CD4-positive, alpha-beta memory T cell (primary cell): ENCODE measurements around the gene ARFGAP3. TPM values are rescaled to one million over a fixed set of nuclear protein-coding genes. Genes with fewer than 3 reads are reported as not detected.

Experiments used
- CTCF ChIA-PET: fragments of 350-600 bp; sonication (Branson Sonifier 250); formaldehyde crosslinking; loops from one replicate; lab custom pipeline; 2021; ENCODE audit warnings: inconsistent platforms; ENCODE audit not compliant: partially characterized antibody; lab: Charles Lee
- POLR2A ChIA-PET: fragments of 350-600 bp; sonication (Branson Sonifier 250); formaldehyde crosslinking; loops from one replicate; lab custom pipeline; 2021; ENCODE audit not compliant: partially characterized antibody; lab: Charles Lee
- DNase-seq, 5 donors: peaks; one replicate each; pipeline versions ENCODE4 v3.0.0 to v3.0.0-alpha.2; 2020 to 2022; ENCODE audit warnings: mixed read lengths in 1 of 5
- H3K27ac ChIP-seq: one replicate; pipeline ENCODE4 v1.7.0; 2013; ENCODE audit warnings: low read depth, low read length
- H3K27me3 ChIP-seq: 2 replicates; pipeline ENCODE4 v1.7.0; 2013; ENCODE audit warnings: mild to moderate bottlenecking, low read length, moderate library complexity; ENCODE audit not compliant: insufficient read depth
- H3K36me3 ChIP-seq: 2 replicates; pipeline ENCODE4 v1.7.0; 2013; ENCODE audit warnings: mild to moderate bottlenecking, low read length, moderate library complexity; ENCODE audit not compliant: insufficient read depth
- H3K4me1 ChIP-seq: 2 replicates; pipeline ENCODE4 v1.7.0; 2013; ENCODE audit warnings: mild to moderate bottlenecking, low read length, moderate library complexity; ENCODE audit not compliant: insufficient read depth
- H3K4me3 ChIP-seq, 2 donors: one replicate each; pipeline ENCODE4 v1.7.0; 2013; ENCODE audit warnings: low read length in 2 of 2, mild to moderate bottlenecking in 1 of 2
- H3K9me3 ChIP-seq, 2 donors: one replicate each; pipeline ENCODE4 v1.7.0; 2013; ENCODE audit warnings: low read length in 2 of 2, control low read depth in 1 of 2; ENCODE audit not compliant: control insufficient read depth in 1 of 2
- H3K27ac Mint-ChIP-seq, 7 donors: one replicate each; pipeline ENCODE4 v1.8.0; 2020 to 2021; ENCODE audit warnings: mixed read lengths in 7 of 7, mild to moderate bottlenecking in 6 of 7, inconsistent platforms in 3 of 7, moderate library complexity in 3 of 7
- H3K27me3 Mint-ChIP-seq, 2 donors: one replicate each; pipeline ENCODE4 v1.8.0; 2020 to 2021; ENCODE audit warnings: mixed read lengths in 2 of 2
- H3K36me3 Mint-ChIP-seq, 2 donors: one replicate each; pipeline ENCODE4 v1.8.0; 2020 to 2021; ENCODE audit warnings: mixed read lengths in 2 of 2, inconsistent platforms in 1 of 2, mild to moderate bottlenecking in 1 of 2
- H3K4me1 Mint-ChIP-seq, 4 donors: one replicate each; pipeline ENCODE4 v1.8.0; 2020 to 2021; ENCODE audit warnings: mixed read lengths in 4 of 4, mild to moderate bottlenecking in 1 of 4
- H3K4me3 Mint-ChIP-seq, 8 donors: one replicate each; pipeline ENCODE4 v1.8.0; 2020 to 2021; ENCODE audit warnings: mixed read lengths in 8 of 8, mild to moderate bottlenecking in 7 of 8, moderate library complexity in 6 of 8, inconsistent platforms in 3 of 8
- H3K9me3 Mint-ChIP-seq, 8 donors: one replicate each; pipeline ENCODE4 v1.8.0; 2020 to 2021; ENCODE audit warnings: mixed read lengths in 8 of 8, mild to moderate bottlenecking in 5 of 8, inconsistent platforms in 3 of 8, moderate library complexity in 1 of 8
- intact Hi-C: fragments of 100-400 bp; cut with micrococcal nuclease; formaldehyde crosslinking; loops from one replicate; pipeline ENCODE4 v1.15.1; 2023
- polyA plus RNA-seq, 2 donors: library from polyadenylated mRNA; unstranded; fragments of 300-500 nt; fragmentation: Illumina TruSeq; gene quantifications; one replicate each; pipeline ENCODE4 v1.2.3, GENCODE V29; 2021
- total RNA-seq, 2 experiments: library from RNA; stranded (reverse); gene quantifications; one replicate each; pipeline ENCODE4 v1.2.3, GENCODE V29; 2021

ARFGAP3 gene
- total and polyA plus RNA-seq, 4 experiments from 2014 or later: 38.4 to 49.0 (median 45.2) TPM

GRCh38 chr22:42871146-42872050 lies 14.3 kb upstream of the ARFGAP3 start:
- Mint-ChIP-seq H3K27me3 (no peaks in the 10 kb centered on the region), H3K4me3 (peak overlapping the region in 1 of 8 donors; percentile 50), H3K9me3 (no peaks in the 10 kb centered on the region), H3K4me1 (peaks cover 0 to 3% (median under 1%) of the 10 kb centered on the region in 4 donors), H3K36me3 (peaks cover 13 to 48% of the 10 kb centered on the region in 2 donors), H3K27ac (no peak overlapping the region)
- Histone ChIP-seq H3K9me3 (no peaks in the 10 kb centered on the region), H3K4me1 (no peaks in the 10 kb centered on the region), H3K27me3 (no peaks in the 10 kb centered on the region), H3K4me3 (no peak overlapping the region), H3K27ac (no peak overlapping the region), H3K36me3 (peaks cover 29% of the 10 kb centered on the region)
- CTCF ChIA-PET: interaction anchor here (1.5 to 1.6 kb wide), 2 partner anchors 11 to 75 kb away, joined by 3 to 4 read pairs; no protein-coding TSS in a partner anchor
- no peak for DNase-seq
- intact Hi-C loops: no loop called here
- POLR2A ChIA-PET: interaction anchor here (1.2 kb wide), 1 partner anchor 14 kb away, joined by 3 read pairs; the partner anchor contains the start of gene ARFGAP3

- DNase-seq: no peak
- H3K4me3 ChIP-seq: no peak overlapping the region
- peaks cover 24% of the 10 kb centered on the region for H3K36me3 ChIP-seq
- Mint-ChIP-seq H3K4me3 (no peak overlapping the region), H3K27me3 (no peaks in the 10 kb centered on the region), H3K36me3 (peaks cover 9 to 33% of the 10 kb centered on the region in 2 donors), H3K27ac (no peak overlapping the region), H3K9me3 (no peaks in the 10 kb centered on the region), H3K4me1 (peaks cover 0 to 3% (median under 1%) of the 10 kb centered on the region in 4 donors)
- POLR2A ChIA-PET: no interaction called here
- H3K9me3 ChIP-seq: no peaks in the 10 kb centered on the region
- intact Hi-C loops: loop anchor here (5.0 kb wide), 1 partner anchor 162 kb away; no protein-coding TSS in a partner anchor
- CTCF ChIA-PET: no interaction called here
- H3K27ac ChIP-seq: no peak overlapping the region
- H3K27me3 ChIP-seq: no peaks in the 10 kb centered on the region
- H3K4me1 ChIP-seq: no peaks in the 10 kb centered on the region
Observed at GRCh38 chr22:42869888-42870480, 12.9 kb upstream of the ARFGAP3 start.

GRCh38 chr22:42869463-42869862 lies 12.4 kb upstream of the ARFGAP3 start:
- H3K27ac Mint-ChIP-seq: no peak overlapping the region

GRCh38 chr22:42868751-42869251 lies 11.7 kb upstream of the ARFGAP3 start:
- no peaks in the 10 kb centered on the region for H3K27me3 ChIP-seq
- H3K36me3 ChIP-seq: peaks cover 24% of the 10 kb centered on the region
- H3K27ac ChIP-seq: no peak overlapping the region
- ChIA-PET POLR2A (no interaction called here), CTCF (interaction anchor here (1.0 to 3.7 kb wide), 9 partner anchors 9 to 224 kb away, joined by 3 to 35 read pairs (median 7); partner anchors contain the start of gene ARFGAP3)
- Mint-ChIP-seq H3K4me3 (no peak overlapping the region), H3K27ac (no peak overlapping the region), H3K27me3 (no peaks in the 10 kb centered on the region), H3K36me3 (peaks cover 9 to 26% of the 10 kb centered on the region in 2 donors), H3K9me3 (no peaks in the 10 kb centered on the region), H3K4me1 (peaks cover under 1 to 3% (median under 1%) of the 10 kb centered on the region in 4 donors)
- intact Hi-C loops: loop anchor here (5.0 kb wide), 1 partner anchor 164 kb away; no protein-coding TSS in a partner anchor
- H3K4me3 ChIP-seq: no peak overlapping the region
- DNase-seq: no peak
- H3K9me3 ChIP-seq: no peaks in the 10 kb centered on the region
- H3K4me1 ChIP-seq: no peaks in the 10 kb centered on the region

More at GRCh38 chr22:42869463-42869862, 12.4 kb upstream of the ARFGAP3 start:
- Mint-ChIP-seq H3K36me3 (peaks cover 9 to 32% of the 10 kb centered on the region in 2 donors), H3K27me3 (no peaks in the 10 kb centered on the region), H3K4me3 (no peak overlapping the region), H3K4me1 (peaks cover 0 to 3% (median under 1%) of the 10 kb centered on the region in 4 donors), H3K9me3 (no peaks in the 10 kb centered on the region)
- POLR2A ChIA-PET: no interaction called here
- CTCF ChIA-PET: interaction anchor here (1.4 to 2.8 kb wide), 3 partner anchors 8 to 164 kb away, joined by 3 to 18 read pairs (median 13); no protein-coding TSS in a partner anchor
- no peak for DNase-seq
- Histone ChIP-seq H3K4me3 (no peak overlapping the region), H3K36me3 (peaks cover 24% of the 10 kb centered on the region), H3K4me1 (no peaks in the 10 kb centered on the region), H3K9me3 (no peaks in the 10 kb centered on the region), H3K27ac (no peak overlapping the region), H3K27me3 (no peaks in the 10 kb centered on the region)
- intact Hi-C loops: loop anchor here (5.0 kb wide), 1 partner anchor 163 kb away; no protein-coding TSS in a partner anchor

- Mint-ChIP-seq H3K27me3 (no peaks in the 10 kb centered on the region), H3K27ac (peak overlapping the region in 1 of 7 donors; percentile 54), H3K9me3 (no peaks in the 10 kb centered on the region), H3K36me3 (peaks cover 11 to 12% of the 10 kb centered on the region in 2 donors), H3K4me3 (no peak overlapping the region), H3K4me1 (peaks cover 3 to 11% (median 8%) of the 10 kb centered on the region in 4 donors)
- H3K4me3 ChIP-seq: no peak overlapping the region
- intact Hi-C loops: loop anchor here (5.0 kb wide), 1 partner anchor 166 kb away; no protein-coding TSS in a partner anchor
- H3K4me1 ChIP-seq: peaks cover 5% of the 10 kb centered on the region
- no peaks in the 10 kb centered on the region for H3K27me3 ChIP-seq
- no peaks in the 10 kb centered on the region for H3K9me3 ChIP-seq
- H3K36me3 ChIP-seq: peaks cover 6% of the 10 kb centered on the region
- no peak for DNase-seq
- ChIA-PET CTCF (interaction anchor here (3.7 kb wide), 1 partner anchor 9 kb away, joined by 35 read pairs; the partner anchor contains the start of gene ARFGAP3), POLR2A (interaction anchor here (1.4 kb wide), 1 partner anchor 10 kb away, joined by 4 read pairs; no protein-coding TSS in a partner anchor)
- H3K27ac ChIP-seq: no peak overlapping the region
Observed at GRCh38 chr22:42866100-42866499, 9.0 kb upstream of the ARFGAP3 start.

- no peaks in the 10 kb centered on the region for H3K9me3 ChIP-seq
- H3K36me3 ChIP-seq: peaks cover under 1% of the 10 kb centered on the region
- H3K27ac ChIP-seq: no peak overlapping the region
- no peak overlapping the region for H3K4me3 ChIP-seq
- H3K9me3 Mint-ChIP-seq: no peaks in the 10 kb centered on the region
- POLR2A ChIA-PET: no interaction called here
- no peaks in the 10 kb centered on the region for H3K27me3 ChIP-seq
- peaks cover 3 to 11% (median 8%) of the 10 kb centered on the region in 4 donors for H3K4me1 Mint-ChIP-seq
- intact Hi-C loops: loop anchor here (5.0 kb wide), 1 partner anchor 167 kb away; no protein-coding TSS in a partner anchor
- peaks cover 5% of the 10 kb centered on the region for H3K4me1 ChIP-seq
- peak overlapping the region in 1 of 7 donors; percentile 54 for H3K27ac Mint-ChIP-seq
- no peak for DNase-seq
- H3K27me3 Mint-ChIP-seq: no peaks in the 10 kb centered on the region
- CTCF ChIA-PET: interaction anchor here (3.7 kb wide), 1 partner anchor 8 kb away, joined by 35 read pairs; the partner anchor contains the start of gene ARFGAP3
- H3K36me3 Mint-ChIP-seq: peaks cover 7% of the 10 kb centered on the region in 2 donors
- no peak overlapping the region for H3K4me3 Mint-ChIP-seq
Observed at GRCh38 chr22:42865536-42865935, 8.5 kb upstream of the ARFGAP3 start.
